ENCODE data around the gene SLC66A1.

SLC66A1 gene

GRCh38 chr1:19325958-19326747 lies 14.0 kb downstream of the SLC66A1 start:
- DNase-seq = no peak

- no peak for DNase-seq
Observed at GRCh38 chr1:19326748-19327065, 14.6 kb downstream of the SLC66A1 start.

- no peak for DNase-seq
Observed at GRCh38 chr1:19327301-19327700, 15.2 kb downstream of the SLC66A1 start.

- no peak for DNase-seq
Observed at GRCh38 chr1:19327736-19328135, 15.6 kb downstream of the SLC66A1 start.

GRCh38 chr1:19328486-19328885 lies 16.4 kb downstream of the SLC66A1 start:
- DNase-seq = no peak

GRCh38 chr1:19329188-19329587 lies 17.1 kb downstream of the SLC66A1 start:
- DNase-seq = no peak

GRCh38 chr1:19329611-19330010 lies 17.5 kb downstream of the SLC66A1 start:
- DNase-seq = no peak

- DNase-seq = no peak
Observed at GRCh38 chr1:19330449-19331135, 18.5 kb downstream of the SLC66A1 start.

- DNase-seq = no peak
Observed at GRCh38 chr1:19331262-19331878, 19.2 kb downstream of the SLC66A1 start.

GRCh38 chr1:19332832-19333231 lies 20.7 kb downstream of the SLC66A1 start:
- no peak for DNase-seq

- no peak for DNase-seq
Observed at GRCh38 chr1:19333587-19334354, 21.6 kb downstream of the SLC66A1 start.

- DNase-seq = no peak
Observed at GRCh38 chr1:19336543-19336942, 24.4 kb downstream of the SLC66A1 start.

GRCh38 chr1:19337289-19337688 lies 25.2 kb downstream of the SLC66A1 start:
- no peak for DNase-seq

- DNase-seq = no peak
Observed at GRCh38 chr1:19338323-19338762, 26.2 kb downstream of the SLC66A1 start.

GRCh38 chr1:19339214-19339861 lies 27.2 kb downstream of the SLC66A1 start:
- no peak for DNase-seq

GRCh38 chr1:19340387-19340937 lies 28.3 kb downstream of the SLC66A1 start:
- no peak for DNase-seq

- no peak for DNase-seq
Observed at GRCh38 chr1:19341201-19342061, 29.3 kb downstream of the SLC66A1 start.

- DNase-seq = no peak
Observed at GRCh38 chr1:19342062-19342750, 30.1 kb downstream of the SLC66A1 start.

GRCh38 chr1:19342894-19343616 lies 30.9 kb downstream of the SLC66A1 start:
- no peak for DNase-seq

Data from cortex of kidney (tissue), 1 donor.